Tibial nerve (tissue), 4 donors: ENCODE data around the gene MARCHF5. TPM values are rescaled to one million over a fixed set of nuclear protein-coding genes. Genes with fewer than 3 reads are reported as not detected.

Source experiments
- DNase-seq, 2 donors: peaks; one replicate each; pipeline ENCODE4 v3.0.0-alpha.2; 2019; ENCODE audit warnings: low spot score in 2 of 2
- H3K27ac ChIP-seq, 4 donors: fragments of 200-600 bp; sonication (generic) in 3 of 4; one replicate each; pipeline ENCODE4 v1.5.1; 2017 to 2019; ENCODE audit warnings: mild to moderate bottlenecking in 1 of 4
- H3K27me3 ChIP-seq, 2 donors: fragments of 200-600 bp; sonication (generic) in 1 of 2; one replicate each; pipeline versions ENCODE4 v1.5.1 to v1.6.0; 2017 to 2019
- H3K36me3 ChIP-seq, 3 donors: fragments of 200-600 bp; sonication (generic); one replicate each; pipeline ENCODE4 v1.5.1; 2018 to 2019
- H3K4me1 ChIP-seq, 4 donors: fragments of 200-600 bp; sonication (generic) in 3 of 4; one replicate each; pipeline ENCODE4 v1.5.1; 2017 to 2019
- H3K4me3 ChIP-seq, 4 donors: fragments of 200-600 bp; sonication (generic) in 3 of 4; one replicate each; pipeline ENCODE4 v1.5.1; 2017 to 2019; ENCODE audit warnings: mild to moderate bottlenecking in 1 of 4, moderate library complexity in 1 of 4
- H3K9me3 ChIP-seq, 4 donors: fragments of 200-600 bp; sonication (generic) in 3 of 4; one replicate each; pipeline ENCODE4 v1.5.1; 2017 to 2019
- CTCF ChIP-seq, 5 experiments: fragments of 200-600 bp in 3 of 5; fragments of 450-650 bp in 2 of 5; sonication (generic) in 3 of 5; IDR thresholded peaks; one replicate each; pipeline ENCODE4 v1.5.1; 2016 to 2019; ENCODE audit warnings: antibody characterized with exemption in 5 of 5, mild to moderate bottlenecking in 3 of 5, moderate library complexity in 2 of 5
- EP300 ChIP-seq, 2 donors: sonication (generic); formaldehyde crosslinking; IDR thresholded peaks; one replicate each; pipeline ENCODE4 v1.6.1; 2017; ENCODE audit warnings: antibody characterized with exemption in 2 of 2, mild to moderate bottlenecking in 1 of 2
- POLR2A ChIP-seq, 2 donors: fragments of 450-650 bp; IDR thresholded peaks; one replicate each; pipeline ENCODE4 v1.6.1; 2017; ENCODE audit warnings: antibody characterized with exemption in 2 of 2, mild to moderate bottlenecking in 2 of 2, moderate library complexity in 2 of 2
- WGBS, 2 donors: methylation state at CpG; one replicate each; pipeline ENCODE4 v1.1.5; 2018; 5-methylcytosine and 5-hydroxymethylcytosine counted together
- total RNA-seq, 4 donors: library from RNA; depleted of rRNA; stranded (reverse); fragments of >200 nt; gene quantifications; one replicate each; pipeline ENCODE4 v1.1.0, GENCODE V29; 2016

MARCHF5 gene
- total RNA-seq, 4 donors from 2014 or later = 11.3 to 15.1 (median 12.1) TPM

GRCh38 chr10:92303096-92303495 is 12.1 kb downstream of the MARCHF5 start:
- no peak overlapping the region for H3K27ac ChIP-seq
- H3K4me1 ChIP-seq = peaks cover 0 to 38% (median 4%) of the 10 kb centered on the region in 4 donors
- H3K4me3 ChIP-seq = no peak overlapping the region
- TF ChIP-seq EP300 (IDR thresholded peaks at IDR 0.05) = no peak
- no peak for TF ChIP-seq CTCF (IDR thresholded peaks at IDR 0.05)
- no peak for TF ChIP-seq POLR2A (IDR thresholded peaks at IDR 0.05)
- no peaks in the 10 kb centered on the region for H3K27me3 ChIP-seq
- no peak for DNase-seq
- no peaks in the 10 kb centered on the region for H3K9me3 ChIP-seq
- H3K36me3 ChIP-seq = peaks cover 0 to 5% (median 0%) of the 10 kb centered on the region in 3 donors

- peaks cover 0 to 6% (median 0%) of the 10 kb centered on the region in 3 donors for H3K36me3 ChIP-seq
- no peaks in the 10 kb centered on the region for H3K27me3 ChIP-seq
- H3K4me3 ChIP-seq = no peak overlapping the region
- TF ChIP-seq EP300 (IDR thresholded peaks at IDR 0.05) (no peak), CTCF (IDR thresholded peaks at IDR 0.05) (no peak), POLR2A (IDR thresholded peaks at IDR 0.05) (no peak)
- no peak overlapping the region for H3K27ac ChIP-seq
- no peaks in the 10 kb centered on the region for H3K9me3 ChIP-seq
- H3K4me1 ChIP-seq = peaks cover 0 to 30% (median 4%) of the 10 kb centered on the region in 4 donors
- WGBS, 2 donors = 51 to 53% methylated on average over 1 of the region's 1 CpG
- no peak for DNase-seq
These were observed 13.1 kb downstream of the MARCHF5 start for GRCh38 chr10:92304061-92304460.

GRCh38 chr10:92305133-92306072 is 14.4 kb downstream of the MARCHF5 start:
- TF ChIP-seq POLR2A (IDR thresholded peaks at IDR 0.05) (no peak), CTCF (IDR thresholded peaks at IDR 0.05) (no peak), EP300 (IDR thresholded peaks at IDR 0.05) (no peak)
- no peak overlapping the region for H3K4me3 ChIP-seq
- WGBS, 2 donors = 85 to 90% methylated on average over 13 of the region's 13 CpGs
- H3K27ac ChIP-seq = no peak overlapping the region
- no peaks in the 10 kb centered on the region for H3K9me3 ChIP-seq
- DNase-seq = no peak
- H3K27me3 ChIP-seq = no peaks in the 10 kb centered on the region
- peaks cover 0 to 3% (median 0%) of the 10 kb centered on the region in 3 donors for H3K36me3 ChIP-seq
- H3K4me1 ChIP-seq = peaks cover 0 to 21% (median 4%) of the 10 kb centered on the region in 4 donors

- WGBS, 2 donors = 61 to 74% methylated on average over 1 of the region's 1 CpG
- no peak for TF ChIP-seq CTCF (IDR thresholded peaks at IDR 0.05)
- TF ChIP-seq POLR2A (IDR thresholded peaks at IDR 0.05) = no peak
- TF ChIP-seq EP300 (IDR thresholded peaks at IDR 0.05) = no peak
- no peak overlapping the region for H3K27ac ChIP-seq
- no peaks in the 10 kb centered on the region for H3K27me3 ChIP-seq
- H3K4me1 ChIP-seq = peaks cover 0 to 7% (median 0%) of the 10 kb centered on the region in 4 donors
- no peak overlapping the region for H3K4me3 ChIP-seq
- no peaks in the 10 kb centered on the region for H3K9me3 ChIP-seq
- DNase-seq = no peak
- peaks cover 0 to 30% (median 0%) of the 10 kb centered on the region in 3 donors for H3K36me3 ChIP-seq
These were observed 18.3 kb downstream of the MARCHF5 start for GRCh38 chr10:92309272-92309671.

GRCh38 chr10:92313750-92314149 is 22.8 kb downstream of the MARCHF5 start:
- WGBS, 2 donors = 93 to 99% methylated on average over 3 of the region's 3 CpGs
- no peaks in the 10 kb centered on the region for H3K9me3 ChIP-seq

More at GRCh38 chr10:92313750-92314149, 22.8 kb downstream of the MARCHF5 start:
- Histone ChIP-seq H3K36me3 (peaks cover 0 to 37% (median 2%) of the 10 kb centered on the region in 3 donors), H3K27me3 (no peaks in the 10 kb centered on the region), H3K4me1 (peaks cover 0 to 23% (median 0%) of the 10 kb centered on the region in 4 donors), H3K27ac (no peak overlapping the region), H3K4me3 (no peak overlapping the region)
- no peak for TF ChIP-seq EP300 (IDR thresholded peaks at IDR 0.05)
- TF ChIP-seq POLR2A (IDR thresholded peaks at IDR 0.05) = no peak
- no peak for TF ChIP-seq CTCF (IDR thresholded peaks at IDR 0.05)
- no peak for DNase-seq
